HG03521 (cell line): ENCODE data around the gene SRPK2.
"Not testable (repeated sequence)": the region's sequence is repeated elsewhere in the genome, so short reads cannot be mapped to it uniquely, and the experiment has no call there.

ENCODE experiments used
- ATAC-seq: cut with Tn5 transposase; IDR thresholded peaks from one replicate; pipeline ENCODE4 v1.9.1; 2021; ENCODE audit warnings: mild to moderate bottlenecking, moderate library complexity; ENCODE audit not compliant: unreplicated experiment

The SRPK2 gene

DNA sequence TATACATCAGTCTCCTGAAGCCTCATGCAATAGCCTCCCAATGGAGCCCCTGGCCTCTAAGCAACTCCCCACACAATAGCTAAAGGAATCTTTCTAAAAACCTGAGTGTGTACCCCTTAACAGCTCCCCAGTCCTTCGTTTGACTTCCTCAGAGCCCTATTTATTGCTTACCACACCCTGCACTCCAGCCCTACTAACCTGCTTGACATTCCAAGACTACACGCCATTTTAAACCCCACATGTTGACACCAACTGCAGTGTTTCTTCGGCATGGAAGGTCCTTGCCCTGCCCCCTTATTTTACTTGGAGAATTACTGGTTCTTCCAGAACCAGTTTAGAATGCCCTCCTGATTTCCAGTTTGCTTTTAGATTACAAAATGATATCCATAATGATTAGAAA, 10.8 kb downstream of the SRPK2 start:
- no peak for ATAC-seq

DNA sequence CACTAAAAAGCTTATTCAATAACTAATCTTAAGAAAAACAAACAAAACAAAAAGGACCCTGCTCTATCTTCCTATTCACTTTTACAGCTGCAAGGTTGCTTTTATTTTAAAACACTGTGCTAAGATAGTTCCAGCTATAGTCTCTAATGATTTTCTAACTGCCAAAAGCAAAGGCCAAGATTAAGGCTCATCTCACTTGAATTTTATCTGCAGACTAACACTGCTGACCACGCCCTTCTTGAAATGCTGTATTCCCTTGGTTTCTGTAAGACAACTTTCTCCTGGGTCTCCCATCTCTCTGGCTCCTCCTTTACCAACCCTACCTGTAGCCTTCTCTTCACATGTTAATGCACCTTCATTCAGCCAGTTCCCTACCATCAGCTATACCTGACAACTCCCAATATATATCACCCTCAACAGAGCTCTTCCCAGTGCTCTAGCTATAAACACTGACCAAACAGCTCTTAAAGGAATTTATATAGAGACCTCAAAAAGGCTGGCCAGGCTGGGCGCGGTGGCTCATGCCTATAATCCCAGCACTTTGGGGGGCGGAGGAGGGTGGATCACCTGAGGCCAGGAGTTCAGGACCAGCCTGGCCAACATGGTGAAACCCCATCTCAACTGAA, 11.7 kb downstream of the SRPK2 start:
- ATAC-seq: no peak

DNA sequence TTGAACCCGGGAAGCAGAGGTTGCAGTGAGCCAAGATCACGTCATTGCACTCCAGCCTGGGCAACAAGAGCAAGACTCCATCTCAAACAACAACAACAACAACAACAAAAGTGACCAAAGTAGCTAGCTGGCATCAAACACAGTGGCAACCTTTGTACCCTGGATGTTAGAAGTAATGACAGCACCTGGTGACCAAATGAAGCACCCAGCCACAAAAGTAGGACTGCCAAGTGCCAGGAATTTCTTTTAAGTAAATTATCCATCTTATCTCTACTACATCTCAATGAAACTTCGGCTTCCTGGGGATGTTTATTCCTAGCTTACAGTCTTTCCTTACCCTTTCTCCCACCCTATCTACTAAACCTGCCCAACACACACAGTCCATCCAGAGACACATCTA, 18.8 kb downstream of the SRPK2 start:
- no peak for ATAC-seq

DNA sequence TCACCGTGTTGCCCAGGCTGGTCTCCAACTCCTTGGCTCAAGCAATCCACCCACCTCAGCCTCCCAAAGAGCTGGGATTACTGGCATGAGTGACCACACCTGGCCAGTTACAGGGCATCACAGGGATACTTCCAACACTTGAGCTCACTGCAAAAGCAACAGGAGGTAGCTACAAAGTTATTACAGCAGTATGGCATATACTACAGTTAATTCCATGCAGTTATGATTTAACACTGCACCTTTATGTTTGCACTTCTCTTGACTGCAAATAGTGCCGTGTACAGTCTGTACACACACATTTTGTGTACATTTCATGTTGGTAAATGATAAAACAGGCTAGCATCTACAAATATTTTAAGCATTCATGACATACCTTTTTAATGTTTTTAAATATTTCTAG, 21.3 kb downstream of the SRPK2 start:
- no peak for ATAC-seq

DNA sequence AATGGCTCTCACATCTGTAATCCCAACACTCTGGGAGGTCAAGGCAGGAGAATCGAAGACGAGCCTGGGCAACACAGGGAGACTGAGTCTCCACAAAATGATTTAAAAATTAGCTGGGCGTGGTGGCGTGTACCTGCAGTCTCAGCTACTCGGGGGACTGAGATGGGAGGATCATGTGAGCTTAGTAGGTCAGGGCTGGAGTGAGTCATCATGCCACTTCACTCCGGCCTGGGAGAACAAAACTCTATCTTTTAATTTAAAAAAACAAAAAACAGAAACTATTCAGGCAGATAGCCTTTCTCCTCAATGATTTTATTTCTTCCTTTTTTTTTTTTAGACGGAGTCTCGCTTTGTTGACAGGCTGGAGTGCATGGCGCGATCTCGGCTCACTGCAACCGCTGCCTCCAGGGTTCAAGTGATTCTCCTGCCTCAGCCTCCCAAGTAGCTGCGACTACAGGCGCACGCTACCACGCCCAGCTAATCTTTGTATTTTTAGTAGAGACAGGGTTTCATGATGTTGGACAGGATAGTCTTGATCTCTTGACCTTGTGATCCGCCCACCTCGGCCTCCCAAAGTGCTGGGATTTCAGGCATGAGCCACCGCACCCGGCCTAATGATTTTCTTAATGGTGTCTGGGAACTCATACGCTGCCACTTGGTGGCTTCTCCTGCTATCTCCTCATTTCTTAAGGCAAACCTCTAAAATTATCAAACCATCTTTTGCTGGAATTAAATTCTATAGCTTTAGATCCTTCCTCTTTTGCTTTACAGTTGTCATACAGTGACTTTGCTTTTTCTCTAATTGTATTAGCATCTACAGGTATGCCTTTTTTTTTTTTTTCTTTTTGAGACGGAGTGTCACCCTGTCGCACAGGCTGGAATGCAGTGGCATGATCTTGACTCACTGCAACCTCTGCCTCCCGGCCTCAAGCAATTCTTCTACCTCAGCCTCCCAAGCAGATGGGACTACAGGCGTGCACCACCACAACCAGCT, 22.9 kb downstream of the SRPK2 start:
- no peak for ATAC-seq

DNA sequence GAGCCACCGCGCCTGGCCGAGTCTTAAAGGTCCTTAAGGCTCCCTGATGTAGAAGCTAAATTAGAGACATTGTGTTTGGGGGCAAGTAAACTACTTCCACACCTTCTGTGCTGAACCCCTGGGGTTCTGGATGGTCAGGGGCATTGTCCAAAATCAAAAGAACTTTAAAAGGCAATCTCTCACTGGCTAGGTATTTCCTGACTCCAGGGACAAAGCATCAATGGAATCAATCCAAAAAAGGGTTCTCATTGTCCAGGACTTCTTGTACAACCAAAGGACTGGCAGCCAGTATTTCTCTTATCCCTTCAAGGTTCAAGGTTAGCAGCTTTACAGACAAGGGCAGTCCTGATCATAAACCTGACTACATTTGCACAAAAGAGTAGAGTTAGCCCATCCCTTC, 24.0 kb downstream of the SRPK2 start:
- ATAC-seq: no peak

DNA sequence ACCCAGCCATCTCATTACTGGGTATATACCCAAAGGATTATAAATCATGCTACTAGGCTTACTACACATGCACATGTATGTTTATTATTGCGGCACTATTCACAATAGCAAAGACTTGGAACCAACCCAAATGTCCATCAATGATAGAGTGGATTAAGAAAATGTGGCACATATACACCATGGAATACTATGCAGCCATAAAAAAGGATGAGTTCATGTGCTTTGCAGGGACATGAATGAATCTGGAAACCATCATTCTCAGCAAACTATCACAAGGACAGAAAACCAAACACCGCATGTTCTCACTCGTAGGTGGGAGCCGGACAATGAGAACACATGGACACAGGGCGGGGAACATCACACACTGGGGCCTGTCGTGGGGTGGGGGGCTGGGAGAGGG, 25.1 kb downstream of the SRPK2 start:
- ATAC-seq: not testable (repeated sequence)

DNA sequence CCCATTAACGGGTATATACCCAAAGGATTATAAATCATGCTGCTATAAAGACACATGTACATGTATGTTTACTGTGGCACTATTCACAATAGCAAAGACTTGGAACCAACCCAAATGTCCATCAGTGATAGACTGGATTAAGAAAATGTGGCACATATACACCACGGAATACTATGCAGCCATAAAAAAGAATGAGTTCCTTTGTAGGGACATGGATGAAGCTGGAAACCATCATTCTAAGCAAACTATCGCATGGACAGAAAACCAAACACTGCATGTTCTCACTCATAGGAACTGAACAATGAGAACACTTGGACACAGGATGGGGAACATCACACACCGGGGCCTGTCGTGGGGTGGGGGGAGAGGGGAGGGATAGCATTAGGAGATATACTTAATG, 26.0 kb downstream of the SRPK2 start:
- ATAC-seq: not testable (repeated sequence)

DNA sequence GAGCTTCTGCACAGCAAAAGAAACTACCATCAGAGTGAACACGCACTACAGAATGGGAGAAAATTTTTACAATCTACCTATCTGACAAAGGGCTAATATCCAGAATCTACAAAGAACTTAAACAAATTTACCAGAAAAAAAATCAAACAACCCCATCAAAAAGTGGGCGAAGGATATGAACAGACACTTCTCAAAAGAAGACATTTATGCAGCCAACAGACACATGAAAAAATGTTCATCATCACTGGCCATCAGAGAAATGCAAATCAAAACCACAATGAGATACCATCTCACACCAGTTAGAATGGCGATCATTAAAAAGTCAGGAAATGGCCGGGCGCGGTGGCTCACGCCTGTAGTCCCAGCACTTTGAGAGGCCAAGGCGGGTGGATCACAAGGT, 26.7 kb downstream of the SRPK2 start:
- ATAC-seq: not testable (repeated sequence)

DNA sequence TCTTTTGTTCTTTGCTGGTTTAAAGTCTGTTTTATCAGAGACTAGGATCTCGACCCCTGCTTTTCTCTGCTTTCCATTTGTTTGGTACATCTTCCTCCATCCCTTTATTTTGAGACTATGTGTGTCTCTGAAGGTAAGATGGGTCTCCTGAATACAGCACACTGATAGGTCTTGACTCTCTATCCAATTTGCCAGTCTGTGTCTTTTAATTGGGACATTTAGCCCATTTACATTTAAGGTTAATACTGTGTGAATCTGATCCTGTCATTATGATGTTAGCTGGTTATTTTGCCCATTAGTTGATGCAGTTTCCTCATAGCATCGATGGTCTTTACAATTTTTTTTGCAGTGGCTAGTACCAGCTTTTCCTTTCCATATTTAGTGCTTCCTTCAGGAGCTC, 28.6 kb downstream of the SRPK2 start:
- not testable (repeated sequence) for ATAC-seq

DNA sequence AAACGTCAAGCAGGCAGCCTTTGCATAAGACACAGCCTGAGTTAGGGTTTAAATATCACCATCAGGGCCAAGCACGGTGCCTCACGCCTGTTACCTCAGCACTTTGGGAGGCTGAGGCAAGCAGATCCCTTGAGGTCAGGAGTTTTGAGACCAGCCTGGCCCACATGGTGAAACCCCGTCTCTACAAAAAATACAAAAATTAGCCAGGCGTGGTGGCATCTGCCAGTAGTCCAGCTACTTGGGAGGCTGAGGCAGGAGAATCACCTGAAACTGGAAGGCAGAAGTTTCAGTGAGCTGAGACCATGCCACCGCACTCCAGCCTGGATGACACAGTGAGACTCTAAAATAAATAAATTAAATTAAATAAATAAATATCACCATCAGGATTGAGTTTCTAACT, 33.0 kb downstream of the SRPK2 start:
- no peak for ATAC-seq

DNA sequence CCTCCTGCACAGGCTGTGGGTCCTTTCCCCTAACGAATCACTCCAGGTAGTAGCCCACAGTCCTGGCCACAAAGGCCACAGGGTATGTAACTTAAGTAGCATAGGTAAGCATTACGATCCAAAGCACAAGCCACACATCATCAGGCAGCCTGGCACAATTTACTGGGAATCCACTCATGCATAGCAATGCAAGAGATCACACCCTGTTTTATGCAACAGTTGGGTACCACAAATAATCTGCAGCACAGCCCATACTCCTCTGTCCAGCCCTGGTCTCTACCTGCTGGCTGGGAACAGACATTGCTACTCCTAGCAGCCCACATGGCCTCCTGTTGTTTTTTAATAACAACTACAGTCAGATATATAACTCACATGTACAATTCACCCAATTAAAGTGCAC, 34.3 kb downstream of the SRPK2 start:
- ATAC-seq: no peak

- no peak for ATAC-seq
Observed at GRCh38 chr7:105353752-105354328, 34.9 kb downstream of the SRPK2 start.

DNA sequence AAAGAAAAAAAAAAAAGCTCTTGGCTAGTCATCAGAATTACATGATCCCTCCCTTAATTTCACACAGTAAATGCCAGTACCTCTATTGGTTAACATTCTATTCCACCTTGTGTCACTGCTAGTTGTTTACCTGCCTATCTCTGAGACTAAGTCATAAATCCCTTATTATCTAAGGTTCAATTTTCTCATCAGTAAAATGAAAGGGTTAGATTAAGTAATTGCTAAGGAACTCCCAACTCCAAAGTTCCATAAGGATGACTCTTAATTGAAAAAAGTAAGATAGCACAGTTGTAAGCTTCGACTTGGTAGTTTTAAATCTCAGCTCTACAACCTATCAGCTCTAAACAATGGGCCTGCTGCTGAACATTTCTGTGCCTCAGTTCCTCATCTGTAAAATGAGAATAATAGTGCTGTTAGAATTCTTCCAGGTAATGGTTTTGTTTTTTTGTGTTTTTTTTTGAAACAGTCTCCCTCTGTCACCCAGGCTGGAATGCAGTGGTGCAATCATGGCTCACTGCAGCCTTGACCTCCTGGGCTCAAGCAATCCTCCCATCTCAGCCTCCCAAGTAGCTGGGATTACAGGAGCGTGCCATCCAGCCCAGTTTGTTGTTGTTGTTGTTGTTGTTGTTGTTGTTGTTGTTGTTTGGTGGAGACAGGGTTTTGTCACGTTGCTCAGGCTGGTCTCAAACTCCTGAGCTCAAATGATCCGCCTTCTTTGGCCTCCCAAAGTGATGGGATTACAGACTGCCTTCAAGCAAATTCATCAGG, 35.6 kb downstream of the SRPK2 start:
- ATAC-seq: no peak

DNA sequence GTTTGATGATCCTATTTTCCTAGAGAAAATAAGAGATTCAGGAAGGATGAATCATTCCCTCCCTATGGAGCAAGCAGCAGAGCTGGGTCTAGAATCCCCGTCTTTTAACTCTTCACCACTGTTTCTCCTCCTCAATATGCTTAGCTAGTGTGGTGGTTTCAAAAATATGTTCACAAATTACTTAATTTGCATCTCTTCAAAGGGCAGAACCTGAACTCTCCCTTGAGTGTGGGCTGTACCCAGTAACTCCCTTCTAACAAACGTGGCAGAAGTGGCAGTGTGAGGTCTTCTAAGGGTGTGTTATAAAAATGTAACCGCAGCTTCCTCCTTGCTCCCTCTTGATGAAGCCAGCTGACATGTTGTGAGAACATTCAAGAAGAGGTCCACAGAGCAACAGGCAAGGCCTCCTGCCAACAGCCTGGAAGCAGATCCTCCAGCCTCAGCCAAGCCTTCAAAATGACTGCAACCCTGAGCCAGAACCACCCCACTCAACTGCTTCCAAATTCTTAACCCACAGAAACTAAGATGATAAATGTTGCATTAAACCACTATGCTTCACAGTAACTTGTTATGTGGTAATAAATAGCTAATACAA, 36.6 kb downstream of the SRPK2 start:
- ATAC-seq: peak; percentile 83

GRCh38 chr7:105350906-105351305, 37.8 kb downstream of the SRPK2 start:
- ATAC-seq: no peak

- not testable (repeated sequence) for ATAC-seq
Observed at GRCh38 chr7:105348177-105348576, 40.5 kb downstream of the SRPK2 start.

GRCh38 chr7:105346593-105347322, 42.0 kb downstream of the SRPK2 start:
- ATAC-seq: no peak

GRCh38 chr7:105346138-105346537, 42.6 kb downstream of the SRPK2 start:
- ATAC-seq: no peak

DNA sequence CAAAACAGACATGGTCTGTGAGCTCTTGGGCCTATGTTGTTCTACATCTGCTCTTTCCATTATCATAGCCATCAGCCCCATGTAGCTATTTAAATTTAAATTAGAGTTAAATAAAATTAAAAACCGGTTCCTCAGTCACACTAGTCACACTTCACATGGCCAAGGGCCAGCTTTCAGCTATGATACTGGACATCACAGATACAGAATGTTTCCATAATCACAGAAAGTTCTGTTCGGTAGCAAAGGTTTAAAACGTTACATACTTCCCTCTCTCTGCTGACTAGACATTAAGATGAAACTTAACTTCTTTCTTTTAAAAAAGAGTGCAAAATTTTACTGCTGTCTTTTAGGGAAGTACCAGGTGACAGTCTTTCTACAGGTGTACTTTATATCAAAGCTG, 43.0 kb downstream of the SRPK2 start:
- ATAC-seq: no peak
